GM19238 (cell line): ENCODE data around the gene KCNIP1.

Experiments
- DNase-seq: peaks from one replicate; pipeline ENCODE4 v3.0.0; 2011; ENCODE audit warnings: low spot score; ENCODE audit not compliant: insufficient read length

KCNIP1 gene

DNA sequence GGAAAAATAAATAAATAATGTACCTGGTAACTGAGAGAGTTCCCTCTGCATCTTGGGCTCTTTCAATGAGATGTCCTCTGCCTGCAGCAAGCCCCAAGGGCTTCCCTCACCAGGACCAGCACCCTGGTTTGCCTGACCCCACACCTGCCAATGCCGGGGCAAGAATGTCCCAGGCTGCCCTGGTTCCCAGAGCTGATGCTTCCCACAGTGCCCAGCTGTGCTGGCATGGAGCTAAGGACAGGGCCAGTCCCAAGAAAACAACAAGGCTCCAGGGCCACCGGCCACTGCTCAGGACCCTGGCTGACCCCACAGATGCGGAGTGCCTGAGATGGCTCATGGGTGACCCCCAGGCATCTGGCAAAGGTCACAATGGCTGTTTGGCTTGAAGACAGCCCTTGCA, 123.5 kb downstream of the KCNIP1 start:
- no peak for DNase-seq

DNA sequence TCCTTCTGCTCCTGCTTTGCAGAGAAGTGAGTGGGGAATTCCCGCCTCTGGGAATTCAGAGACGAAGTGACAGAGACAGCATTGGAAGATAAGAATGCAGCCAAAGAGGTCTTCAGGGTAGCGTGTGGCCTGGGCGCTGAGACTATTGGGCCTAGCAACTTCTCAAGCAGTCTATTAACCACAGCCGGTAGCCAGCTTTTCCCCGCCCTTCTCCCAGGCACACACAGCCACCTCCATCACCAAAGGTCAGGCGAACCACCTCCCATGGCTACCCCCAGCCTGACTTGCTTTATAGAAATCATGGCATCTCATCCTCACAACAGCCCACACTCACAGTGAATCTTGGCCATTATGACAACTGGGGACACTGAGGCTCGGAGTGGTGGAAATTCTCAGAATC, 124.2 kb downstream of the KCNIP1 start:
- no peak for DNase-seq

- no peak for DNase-seq
These were observed 125.1 kb downstream of the KCNIP1 start for GRCh38 chr5:170628691-170629565.

GRCh38 chr5:170629566-170630175, 125.9 kb downstream of the KCNIP1 start:
- DNase-seq: no peak

DNA sequence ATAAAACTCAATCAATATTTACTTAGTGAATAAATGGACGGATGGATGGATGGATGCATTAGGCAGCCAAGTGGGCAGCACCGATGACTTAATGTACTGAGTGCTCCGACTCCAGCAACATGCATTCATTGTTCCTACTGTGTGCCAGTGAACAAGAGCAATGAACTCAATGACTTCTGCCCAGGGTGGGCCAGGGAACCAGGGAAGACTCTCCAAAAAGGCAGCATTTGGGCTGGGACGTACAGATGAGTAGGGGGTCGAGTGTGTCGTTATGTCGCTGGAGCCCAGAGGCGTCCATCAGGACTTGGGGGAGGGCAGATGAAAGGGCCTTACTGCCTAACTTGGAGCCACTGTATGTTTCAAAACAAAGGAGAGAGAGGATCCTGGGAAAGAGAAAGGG, 126.4 kb downstream of the KCNIP1 start:
- no peak for DNase-seq

- no peak for DNase-seq
These were observed 126.9 kb downstream of the KCNIP1 start for GRCh38 chr5:170630711-170631141.

- no peak for DNase-seq
These were observed 127.8 kb downstream of the KCNIP1 start for GRCh38 chr5:170631466-170632195.

GRCh38 chr5:170632266-170632984, 128.6 kb downstream of the KCNIP1 start:
- no peak for DNase-seq

DNA sequence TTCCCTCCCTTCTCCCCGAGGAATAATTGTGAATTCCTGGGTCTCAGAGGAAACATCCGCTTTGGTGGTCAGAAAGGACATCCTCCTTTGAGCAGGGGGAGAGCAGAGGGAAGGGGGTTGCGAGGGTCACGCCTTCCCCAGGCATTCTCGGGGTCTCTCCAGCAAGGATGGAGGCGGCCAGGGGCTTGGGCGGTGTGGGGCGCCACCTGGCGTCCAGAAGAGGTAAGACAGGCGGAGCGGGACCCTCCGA, 129.1 kb downstream of the KCNIP1 start:
- peak; percentile 64 for DNase-seq

- no peak for DNase-seq
These were observed 129.6 kb downstream of the KCNIP1 start for GRCh38 chr5:170633235-170634081.

DNA sequence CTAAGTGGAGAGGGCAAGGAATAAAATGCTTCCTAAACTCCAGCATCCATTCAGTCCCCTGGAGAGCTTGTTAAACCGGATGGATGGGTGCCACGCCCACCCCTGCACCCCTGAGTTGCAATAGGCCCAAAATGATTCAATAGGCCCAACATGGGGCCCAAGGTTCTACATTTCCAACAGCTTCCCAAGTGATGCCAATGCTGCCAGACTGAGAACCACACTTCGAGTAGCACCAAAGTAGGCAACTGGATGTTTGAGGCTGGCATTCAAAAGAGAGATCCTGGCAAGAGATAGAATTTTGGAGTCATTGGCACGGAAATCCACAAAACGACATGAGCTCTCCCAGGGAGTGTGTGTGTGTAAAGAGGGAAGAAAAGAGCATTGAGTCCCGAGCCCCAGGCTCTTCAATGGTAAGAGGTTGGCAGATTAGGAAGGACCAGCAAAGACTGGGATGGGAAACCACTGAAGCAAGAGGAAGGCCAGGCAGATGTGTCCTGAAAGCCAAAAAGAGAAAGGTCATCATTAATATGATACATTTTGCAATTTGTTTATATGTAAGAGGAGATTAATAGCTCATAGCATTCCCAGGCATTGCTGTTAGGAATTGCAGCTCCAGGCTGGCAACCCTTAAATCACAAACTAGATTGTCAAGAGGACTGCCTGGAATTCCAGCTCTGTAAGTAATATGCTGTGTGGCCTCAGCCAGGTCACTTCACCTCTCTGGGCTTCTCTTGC, 130.6 kb downstream of the KCNIP1 start:
- no peak for DNase-seq

DNA sequence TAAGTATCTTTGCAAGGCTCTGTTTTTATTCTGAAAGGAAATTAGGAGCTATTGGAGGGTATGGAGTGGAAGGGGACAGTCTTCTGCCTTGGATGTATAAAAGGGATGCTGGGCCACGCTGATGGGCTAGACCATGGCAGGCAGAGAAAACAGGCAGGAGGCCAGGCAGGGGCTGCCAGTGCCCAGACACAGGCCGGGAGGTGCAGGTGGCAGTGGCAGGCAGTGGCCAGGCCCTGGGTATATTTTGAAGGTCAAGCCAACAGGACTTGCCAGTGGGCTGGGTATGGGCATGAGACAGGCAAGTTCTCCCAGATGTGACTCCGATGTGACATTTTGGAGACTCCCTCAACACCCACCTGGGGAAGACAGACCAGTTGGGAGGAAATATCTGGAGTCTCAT, 131.9 kb downstream of the KCNIP1 start:
- no peak for DNase-seq

GRCh38 chr5:170636206-170636605, 132.4 kb downstream of the KCNIP1 start:
- no peak for DNase-seq

- no peak for DNase-seq
These were observed 133.1 kb downstream of the KCNIP1 start for GRCh38 chr5:170636801-170637477.

DNA sequence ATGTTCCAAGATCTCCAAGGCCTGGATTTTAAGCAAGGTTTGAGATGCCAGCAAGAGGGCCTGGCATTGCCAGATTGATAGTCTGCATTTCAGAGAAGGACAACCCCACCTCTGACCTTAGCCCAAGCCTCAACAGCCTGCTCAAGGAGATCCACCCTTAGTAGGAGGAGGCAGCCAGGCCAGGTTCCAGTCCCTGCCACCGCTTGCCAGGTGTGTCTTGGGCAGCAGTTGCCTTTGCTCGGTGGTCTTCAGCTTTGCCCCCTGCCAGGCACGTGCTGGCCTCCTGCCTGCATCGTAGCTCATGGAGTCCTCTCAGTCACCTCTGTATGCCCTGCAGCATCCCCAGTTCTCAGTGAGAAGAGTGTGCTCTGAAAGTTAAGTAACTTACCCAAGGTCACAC, 134.2 kb downstream of the KCNIP1 start:
- no peak for DNase-seq

DNA sequence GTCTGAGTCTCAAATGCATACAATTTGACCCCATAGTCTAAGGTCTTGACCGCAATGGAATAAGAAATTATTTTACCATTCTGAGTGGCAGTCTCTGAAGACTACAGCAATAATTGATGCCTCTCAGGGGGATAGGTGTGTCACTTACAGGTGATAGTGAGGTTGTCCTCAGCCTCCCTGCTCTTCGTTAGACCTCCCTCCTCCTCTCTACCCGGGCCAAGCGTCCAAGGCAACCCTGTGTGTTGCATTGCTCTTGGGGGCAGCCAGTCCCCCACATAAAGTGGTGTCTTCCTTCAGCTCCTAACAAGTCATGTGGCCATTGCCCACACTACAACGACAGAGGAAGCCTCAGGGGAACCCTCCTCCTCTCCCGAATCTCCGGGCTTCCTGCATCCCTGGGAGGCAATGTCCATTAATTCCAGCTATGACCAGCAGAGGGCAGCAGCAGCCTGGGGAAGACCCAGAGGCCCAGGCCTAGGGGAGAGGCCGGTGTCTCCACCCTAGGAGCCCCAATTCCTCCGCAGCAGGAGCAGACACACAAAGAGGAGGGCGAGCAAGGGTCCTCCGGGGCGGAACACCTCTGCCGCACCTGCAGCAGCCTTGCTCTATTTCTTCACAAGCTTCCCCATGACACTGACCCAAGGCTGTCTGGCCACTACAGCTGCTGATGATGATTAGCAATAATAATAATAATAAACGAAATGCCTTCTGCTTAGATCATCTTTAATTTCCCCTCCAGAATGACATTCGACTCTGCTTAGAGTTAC, 134.8 kb downstream of the KCNIP1 start:
- DNase-seq: peak; percentile 69

GRCh38 chr5:170639221-170639925, 135.6 kb downstream of the KCNIP1 start:
- no peak for DNase-seq
